Ovary (tissue), 9 donors: ENCODE data around the gene PSMB10. TPM values are rescaled to one million over a fixed set of nuclear protein-coding genes. Genes with fewer than 3 reads are reported as not detected.
A peak's percentile ranks its signal among the peaks of the same experiment; 100 is the strongest.

ENCODE experiments used
- DNase-seq, 5 donors: peaks; one replicate each; pipeline ENCODE4 v3.0.0-alpha.2; 2019 to 2020
- H3K27ac ChIP-seq, 2 donors: fragments of 200-600 bp; one replicate each; pipeline versions ENCODE4 v1.5.1 to v1.8.0; 2019 to 2022
- H3K27me3 ChIP-seq: fragments of 200-600 bp; one replicate; pipeline ENCODE4 v1.8.0; 2022
- H3K36me3 ChIP-seq: fragments of 200-600 bp; sonication (generic); one replicate; pipeline ENCODE4 v1.5.1; 2019
- H3K4me1 ChIP-seq: one replicate; pipeline ENCODE4 v1.8.1; 2013; ENCODE audit warnings: mild to moderate bottlenecking, moderate library complexity; ENCODE audit not compliant: insufficient read depth
- H3K4me3 ChIP-seq: fragments of 200-600 bp; sonication (generic); one replicate; pipeline ENCODE4 v1.5.1; 2017
- H3K9me3 ChIP-seq, 2 donors: fragments of 200-600 bp in 1 of 2; sonication (generic) in 1 of 2; one replicate each; pipeline versions ENCODE4 v1.5.1 to v1.8.1; 2013 to 2019; ENCODE audit warnings: mild to moderate bottlenecking in 1 of 2, moderate library complexity in 1 of 2
- CTCF ChIP-seq, 3 donors: fragments of 450-650 bp in 2 of 3; fragments of 200-600 bp in 1 of 3; IDR thresholded peaks; one replicate each; pipeline versions ENCODE4 v1.5.1 to v1.8.0; 2016 to 2022; ENCODE audit warnings: antibody characterized with exemption in 3 of 3, mild to moderate bottlenecking in 1 of 3
- EP300 ChIP-seq: sonication (generic); formaldehyde crosslinking; IDR thresholded peaks from one replicate; pipeline ENCODE4 v1.6.1; 2017; ENCODE audit warnings: antibody characterized with exemption
- POLR2A ChIP-seq: fragments of 450-650 bp; IDR thresholded peaks from one replicate; pipeline ENCODE4 v1.6.1; 2017; ENCODE audit warnings: antibody characterized with exemption, mild to moderate bottlenecking, moderate library complexity
- WGBS, 3 donors: extraction: QIAGEN DNeasy Blood & Tissue Kit in 1 of 3; methylation state at CpG; one replicate each; pipeline versions ENCODE4 v1.1.5 to v1.1.7; 2013 to 2017; 5-methylcytosine and 5-hydroxymethylcytosine counted together
- intact Hi-C, 4 donors: fragments of 100-400 bp; cut with DNase I; formaldehyde crosslinking; loops; one replicate each; pipeline versions ENCODE4 v1.11.0 to v1.15.1; 2022 to 2023
- polyA plus RNA-seq, 2 donors: library from polyadenylated mRNA; stranded (reverse); fragments of 200-250 nt in 1 of 2; fragments of 350-450 nt in 1 of 2; fragmentation: Illumina TruSeq in 1 of 2; extraction: RNeasy Lipid Tissue Mini Kit (QIAGEN cat#74804) in 1 of 2; gene quantifications; one replicate each; pipeline ENCODE4 v1.2.3, GENCODE V29; 2013 to 2014
- total RNA-seq, 7 donors: library from RNA; depleted of rRNA in 2 of 7; stranded (reverse); fragments of >200 nt in 2 of 7; fragmentation: NEBNext Ultra II Directional in 3 of 7; extraction: Animal tissue kit (Norgen Biotek cat#: 25700) in 3 of 7; gene quantifications; one replicate each; pipeline versions ENCODE4 v1.1.0 to v1.2.4, GENCODE V29; 2016 to 2023
- donor health status: DM: no; HTN: no; CAD: no; lungs with moderate emphysema.
- donor health status: DM: no; HTN: no; CAD: no.
- donor health status: Bipolar disorder and iron deficiency.
- donor health status: DM: yes; HTN: yes; CAD: no.
- donor health status: DM: no; HTN: no; CAD: no.
- donor health status: DM: yes; HTN: yes; CAD: no.

Gene PSMB10
- total and polyA plus RNA-seq, 9 donors: 5.8 to 64.4 (median 50.8) TPM

DNA sequence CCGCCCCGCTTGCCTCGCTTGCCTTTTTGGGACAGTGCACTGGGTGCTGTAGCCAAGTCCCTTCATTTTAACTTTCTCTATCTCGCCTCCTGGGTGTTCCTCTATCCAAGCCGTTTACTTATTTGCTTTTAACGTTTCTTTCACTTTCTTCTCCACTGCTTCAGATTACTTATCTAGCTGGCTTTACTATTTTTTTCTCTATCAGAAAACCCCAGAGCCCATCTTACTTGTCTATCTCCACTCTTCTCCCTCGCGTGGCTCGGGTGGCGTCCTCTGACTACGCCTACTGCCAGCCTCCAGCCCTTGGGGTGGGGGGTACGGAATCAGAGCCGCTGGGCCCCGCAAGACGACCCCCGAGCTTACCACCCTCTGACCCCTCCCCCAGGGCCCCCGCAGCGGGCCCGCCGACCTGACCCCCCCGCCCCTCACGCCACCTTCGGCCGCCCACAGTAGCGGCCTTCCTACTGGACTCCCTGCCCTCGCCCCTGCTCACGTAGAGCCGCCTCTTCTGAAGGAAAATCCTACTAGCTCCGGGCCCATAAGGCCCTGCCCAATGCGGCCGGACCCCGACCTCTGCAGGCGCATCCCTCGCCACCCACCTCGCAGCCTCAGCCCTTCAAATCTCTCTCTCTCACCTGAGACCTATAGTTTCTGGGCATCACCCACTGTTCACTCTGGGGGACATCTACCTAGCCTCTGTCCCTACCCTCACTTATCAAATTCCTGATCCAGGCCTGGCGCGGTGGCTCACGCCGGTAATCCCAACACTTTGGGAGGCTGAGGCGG lies 32.8 kb upstream of the PSMB10 start:
- TF ChIP-seq CTCF (IDR thresholded peaks at IDR 0.05) (no peak), POLR2A (no peak), EP300 (no peak)
- peak in 2 of 5 donors; percentile 54 to 58 for DNase-seq
- Histone ChIP-seq H3K27ac (peak overlapping the region; percentile 16 to 86), H3K36me3 (no peaks in the 10 kb centered on the region), H3K27me3 (no peaks in the 10 kb centered on the region), H3K4me3 (peak overlapping the region; percentile 68), H3K4me1 (peaks cover 11% of the 10 kb centered on the region), H3K9me3 (no peaks in the 10 kb centered on the region)
- intact Hi-C loops: no loop called here
- WGBS, 3 donors: 29 to 35% (median 32%) methylated on average over 40 of the region's 40 CpGs

- Histone ChIP-seq H3K27me3 (no peaks in the 10 kb centered on the region), H3K4me1 (peaks cover 13% of the 10 kb centered on the region), H3K4me3 (peak within 1 kb of the TSS; percentile 68), H3K27ac (peak within 1 kb of the TSS; percentile 86 to 96), H3K36me3 (no peaks in the 10 kb centered on the region), H3K9me3 (no peaks in the 10 kb centered on the region)
- peak; percentile 82 to 87 (median 85) for DNase-seq
- TF ChIP-seq POLR2A: peak; percentile 93
- peak in 1 of 3 donors; percentile 22 for TF ChIP-seq CTCF (IDR thresholded peaks at IDR 0.05)
- TF ChIP-seq EP300: no peak
- intact Hi-C loops: no loop called here
- WGBS, 3 donors: 1% methylated on average over 21 to 78 of the region's 78 CpGs
These were observed 32.0 kb upstream of the PSMB10 start, which contains the start of gene SLC12A4 for GRCh38 chr16:67968400-67969253. SLC12A4 (minus strand) TSS chr16:67968637; CDS start chr16:67968553, 84 bp downstream.

- Histone ChIP-seq H3K4me1 (peaks cover 13% of the 10 kb centered on the region), H3K36me3 (no peaks in the 10 kb centered on the region), H3K27me3 (no peaks in the 10 kb centered on the region), H3K27ac (peak overlapping the region; percentile 86 to 96), H3K9me3 (no peaks in the 10 kb centered on the region), H3K4me3 (peak overlapping the region; percentile 68)
- TF ChIP-seq CTCF (IDR thresholded peaks at IDR 0.05) (no peak), EP300 (no peak), POLR2A (no peak)
- DNase-seq: peak; percentile 55 to 81 (median 68)
- intact Hi-C loops: no loop called here
- 0 to 1% (median 0%) methylated on average over 38 to 45 of the region's 45 CpGs for WGBS, 3 donors
These were observed 31.3 kb upstream of the PSMB10 start for GRCh38 chr16:67967958-67968399.

DNA sequence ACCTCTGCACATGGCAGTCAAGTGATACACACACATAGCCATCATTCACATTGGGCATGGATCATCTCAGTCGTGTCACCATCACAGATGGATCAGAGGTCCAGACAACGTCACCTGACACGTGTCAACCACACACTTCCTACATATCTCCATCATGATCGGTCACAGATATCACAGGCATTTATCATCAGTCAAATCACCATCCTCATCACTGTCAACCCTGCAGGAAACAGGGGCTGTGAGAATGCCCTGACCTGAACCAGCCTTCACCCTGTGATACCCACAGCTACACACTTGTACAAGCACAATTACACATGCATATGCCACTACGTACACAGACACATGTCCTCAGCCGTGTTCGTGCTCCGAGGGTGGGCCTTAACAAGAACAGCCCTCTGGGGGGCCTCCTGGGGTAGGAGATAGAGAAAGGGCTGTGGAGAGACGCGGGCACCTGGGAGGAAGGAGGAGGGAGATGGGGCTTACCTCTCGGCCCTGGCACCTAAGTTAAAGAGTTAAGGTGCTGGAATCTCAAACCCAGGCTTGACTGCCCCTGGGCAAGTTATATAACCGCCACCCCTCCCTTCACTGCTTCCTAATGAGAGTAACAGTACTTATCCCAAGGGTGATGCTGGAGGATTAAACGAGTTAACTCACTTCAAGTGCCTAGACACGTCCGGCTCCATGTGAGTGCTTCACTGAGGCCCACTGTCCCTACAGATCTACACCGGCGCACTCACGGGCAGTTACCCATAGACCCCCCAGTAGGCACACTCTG lies 30.7 kb upstream of the PSMB10 start:
- H3K4me1 ChIP-seq: peaks cover 13% of the 10 kb centered on the region

More for the DNA sequence above, 30.7 kb upstream of the PSMB10 start:
- Histone ChIP-seq H3K4me3 (peak overlapping the region; percentile 68), H3K36me3 (no peaks in the 10 kb centered on the region), H3K27ac (peak overlapping the region; percentile 86 to 96), H3K27me3 (no peaks in the 10 kb centered on the region), H3K9me3 (no peaks in the 10 kb centered on the region)
- intact Hi-C loops: no loop called here
- no peak for DNase-seq
- 7 to 8% (median 7%) methylated on average over 18 of the region's 18 CpGs for WGBS, 3 donors
- TF ChIP-seq EP300 (no peak), POLR2A (no peak), CTCF (IDR thresholded peaks at IDR 0.05) (no peak)
